Sigmoid colon (tissue), 7 donors: Measurements from ENCODE around the gene GAST. TPM values are rescaled to one million over a fixed set of nuclear protein-coding genes. Genes with fewer than 3 reads are reported as not detected.
"Not testable (repeated sequence)": the region's sequence is repeated elsewhere in the genome, so short reads cannot be mapped to it uniquely, and the experiment has no call there.

Experiments
- DNase-seq: peaks from one replicate; pipeline ENCODE4 v3.0.0-alpha.2; 2019
- H3K27ac ChIP-seq, 4 donors: fragments of 200-600 bp; sonication (generic); one replicate each; pipeline ENCODE4 v1.5.1; 2016 to 2019; ENCODE audit warnings: mild to moderate bottlenecking in 1 of 4
- H3K27me3 ChIP-seq, 3 donors: fragments of 200-600 bp; sonication (generic); one replicate each; pipeline ENCODE4 v1.5.1; 2019; ENCODE audit warnings: mild to moderate bottlenecking in 1 of 3
- H3K36me3 ChIP-seq, 4 donors: fragments of 200-600 bp; sonication (generic); one replicate each; pipeline ENCODE4 v1.5.1; 2016 to 2019
- H3K4me1 ChIP-seq, 4 donors: fragments of 200-600 bp; sonication (generic); one replicate each; pipeline ENCODE4 v1.5.1; 2017 to 2019
- H3K4me3 ChIP-seq, 4 donors: fragments of 200-600 bp; sonication (generic); one replicate each; pipeline ENCODE4 v1.5.1; 2017 to 2019; ENCODE audit warnings: mild to moderate bottlenecking in 2 of 4, moderate library complexity in 1 of 4
- H3K9me3 ChIP-seq, 4 donors: fragments of 200-600 bp in 3 of 4; sonication (generic) in 3 of 4; one replicate each; pipeline versions ENCODE4 v1.5.1 to v1.6.1; 2013 to 2019
- CTCF ChIP-seq, 4 experiments: fragments of 450-650 bp in 3 of 4; fragments of 200-600 bp in 1 of 4; IDR thresholded peaks; one replicate each; pipeline ENCODE4 v1.5.1; 2016 to 2019; ENCODE audit warnings: antibody characterized with exemption in 4 of 4, mild to moderate bottlenecking in 3 of 4, moderate library complexity in 2 of 4
- EP300 ChIP-seq, 4 donors: sonication (generic); formaldehyde crosslinking; IDR thresholded peaks; one replicate each; pipeline ENCODE4 v1.6.1; 2017; ENCODE audit warnings: antibody characterized with exemption in 4 of 4
- POLR2A ChIP-seq, 2 donors: fragments of 450-650 bp; IDR thresholded peaks; one replicate each; pipeline ENCODE4 v1.6.1; 2016; ENCODE audit warnings: antibody characterized with exemption in 2 of 2, mild to moderate bottlenecking in 2 of 2, moderate library complexity in 2 of 2
- POLR2AphosphoS5 ChIP-seq, 4 donors: sonication (generic); formaldehyde crosslinking; IDR thresholded peaks; one replicate each; pipeline ENCODE4 v1.6.1; 2017; ENCODE audit warnings: antibody characterized with exemption in 4 of 4
- WGBS, 2 donors: extraction: QIAGEN DNeasy Blood & Tissue Kit; methylation state at CpG; one replicate each; pipeline ENCODE4 v1.1.7; 2013; 5-methylcytosine and 5-hydroxymethylcytosine counted together
- intact Hi-C: fragments of 100-400 bp; cut with DNase I; formaldehyde crosslinking; loops from one replicate; pipeline ENCODE4 v1.15.1; 2023
- polyA plus RNA-seq, 3 donors: library from polyadenylated mRNA; stranded (reverse); fragments of 200-250 nt; gene quantifications; one replicate each; pipeline ENCODE4 v1.2.3, GENCODE V29; 2013
- total RNA-seq, 4 donors: library from RNA; depleted of rRNA; stranded (reverse); fragments of >200 nt; gene quantifications; one replicate each; pipeline ENCODE4 v1.1.0, GENCODE V29; 2016
- donor health status: healthy with polysubstance abuse.
- donor health status: Bipolar disorder and iron deficiency.
- donor health status: healthy.

GAST gene
- total and polyA plus RNA-seq, 7 donors = not detected

GRCh38 chr17:41683441-41684007, 28.6 kb upstream of the GAST start:
- H3K27me3 ChIP-seq = no peaks in the 10 kb centered on the region
- no peak overlapping the region for H3K4me3 ChIP-seq
- intact Hi-C loops = no loop called here
- 72 to 77% methylated on average over 8 of the region's 8 CpGs for WGBS, 2 donors
- no peak overlapping the region for H3K27ac ChIP-seq
- no peaks in the 10 kb centered on the region for H3K36me3 ChIP-seq
- TF ChIP-seq EP300 (IDR thresholded peaks at IDR 0.05) = no peak
- no peak for TF ChIP-seq CTCF (IDR thresholded peaks at IDR 0.05)
- TF ChIP-seq POLR2A (IDR thresholded peaks at IDR 0.05) = no peak
- TF ChIP-seq POLR2AphosphoS5 (IDR thresholded peaks at IDR 0.05) = no peak
- DNase-seq = peak; percentile 60
- peaks cover 0 to 7% (median 0%) of the 10 kb centered on the region in 4 donors for H3K4me1 ChIP-seq
- no peaks in the 10 kb centered on the region for H3K9me3 ChIP-seq

DNA sequence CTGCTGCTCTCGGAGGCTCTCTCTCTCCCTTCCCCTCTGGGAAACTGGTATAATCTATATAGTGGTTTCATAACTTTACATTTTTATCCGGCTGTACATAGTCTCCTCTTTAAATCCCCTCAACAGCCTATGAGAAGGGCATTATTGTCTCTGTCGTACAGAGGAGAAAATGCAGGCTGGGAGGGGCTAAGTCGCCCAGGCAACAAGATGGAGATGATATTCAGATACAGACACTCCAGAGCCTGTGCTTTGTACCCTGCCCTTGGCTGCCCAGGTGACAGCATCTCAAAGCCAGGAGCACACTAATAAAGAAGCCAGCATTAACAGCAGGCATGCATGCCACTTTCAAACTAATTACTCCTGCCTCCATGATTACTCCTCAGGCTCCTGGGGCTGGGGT, 28.1 kb upstream of the GAST start:
- H3K36me3 ChIP-seq = no peaks in the 10 kb centered on the region
- TF ChIP-seq POLR2A (IDR thresholded peaks at IDR 0.05) = no peak
- no peak for TF ChIP-seq POLR2AphosphoS5 (IDR thresholded peaks at IDR 0.05)
- no peak for TF ChIP-seq EP300 (IDR thresholded peaks at IDR 0.05)
- no peak for TF ChIP-seq CTCF (IDR thresholded peaks at IDR 0.05)
- no peak overlapping the region for H3K27ac ChIP-seq
- intact Hi-C loops = no loop called here
- no peak overlapping the region for H3K4me3 ChIP-seq
- H3K9me3 ChIP-seq = no peaks in the 10 kb centered on the region
- no peak for DNase-seq
- 70 to 73% methylated on average over 4 of the region's 4 CpGs for WGBS, 2 donors
- peaks cover 0 to 7% (median 0%) of the 10 kb centered on the region in 4 donors for H3K4me1 ChIP-seq
- no peaks in the 10 kb centered on the region for H3K27me3 ChIP-seq

DNA sequence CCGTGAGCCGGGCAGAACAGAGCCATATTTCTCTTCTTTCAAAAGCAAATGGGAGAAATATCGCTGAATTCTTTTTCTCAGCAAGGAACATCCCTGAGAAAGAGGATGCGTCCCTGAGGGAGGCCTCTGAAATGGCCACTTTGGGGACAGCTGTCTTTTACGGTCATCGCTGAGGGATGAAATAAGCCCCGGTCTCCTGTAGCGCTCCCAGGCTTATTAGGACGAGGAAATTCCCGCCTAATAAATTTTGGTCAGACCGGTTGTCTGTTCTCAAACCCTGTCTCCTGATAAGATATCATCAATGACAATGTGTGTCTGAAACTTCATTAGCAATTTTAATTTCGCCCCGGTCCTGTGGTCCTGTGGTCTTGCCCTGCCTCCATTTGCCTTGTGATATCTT, 26.4 kb upstream of the GAST start:
- H3K4me3 ChIP-seq, intact Hi-C loops, DNase-seq, H3K27me3 ChIP-seq, H3K27ac ChIP-seq, H3K9me3 ChIP-seq: not testable (repeated sequence)
- Histone ChIP-seq H3K36me3 (peaks cover 11 to 14% (median 14%) of the 10 kb centered on the region in 4 donors), H3K4me1 (peaks cover 0 to 17% (median 11%) of the 10 kb centered on the region in 4 donors)
- 96% methylated on average over 13 of the region's 13 CpGs for WGBS, 2 donors

DNA sequence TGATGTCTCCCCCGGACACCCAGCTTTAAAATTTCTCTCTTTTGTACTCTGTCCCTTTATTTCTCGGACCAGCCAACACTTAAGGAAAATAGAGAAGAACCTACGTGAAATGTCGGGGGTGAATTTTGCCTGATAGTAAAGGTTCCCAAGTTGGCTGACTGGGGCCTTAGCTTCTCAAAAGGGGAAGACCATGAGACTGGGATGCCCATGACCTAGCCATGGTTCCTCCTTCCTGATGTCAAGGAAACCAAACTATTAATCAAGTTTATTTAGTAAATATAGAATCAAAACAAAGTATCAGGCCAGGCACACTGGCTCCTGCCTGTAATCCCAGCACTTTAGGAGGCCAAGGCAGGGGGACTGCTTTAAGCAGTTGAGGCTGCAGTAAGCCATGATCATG, 25.9 kb upstream of the GAST start:
- 92 to 93% methylated on average over 4 of the region's 4 CpGs for WGBS, 2 donors
- TF ChIP-seq CTCF (IDR thresholded peaks at IDR 0.05) = no peak
- H3K36me3 ChIP-seq = peaks cover 16 to 19% (median 19%) of the 10 kb centered on the region in 4 donors
- no peak for DNase-seq
- peaks cover 0 to 22% (median 17%) of the 10 kb centered on the region in 4 donors for H3K4me1 ChIP-seq
- H3K27me3 ChIP-seq = no peaks in the 10 kb centered on the region
- H3K27ac ChIP-seq = no peak overlapping the region
- no peak overlapping the region for H3K4me3 ChIP-seq
- intact Hi-C loops = no loop called here
- no peaks in the 10 kb centered on the region for H3K9me3 ChIP-seq

DNA sequence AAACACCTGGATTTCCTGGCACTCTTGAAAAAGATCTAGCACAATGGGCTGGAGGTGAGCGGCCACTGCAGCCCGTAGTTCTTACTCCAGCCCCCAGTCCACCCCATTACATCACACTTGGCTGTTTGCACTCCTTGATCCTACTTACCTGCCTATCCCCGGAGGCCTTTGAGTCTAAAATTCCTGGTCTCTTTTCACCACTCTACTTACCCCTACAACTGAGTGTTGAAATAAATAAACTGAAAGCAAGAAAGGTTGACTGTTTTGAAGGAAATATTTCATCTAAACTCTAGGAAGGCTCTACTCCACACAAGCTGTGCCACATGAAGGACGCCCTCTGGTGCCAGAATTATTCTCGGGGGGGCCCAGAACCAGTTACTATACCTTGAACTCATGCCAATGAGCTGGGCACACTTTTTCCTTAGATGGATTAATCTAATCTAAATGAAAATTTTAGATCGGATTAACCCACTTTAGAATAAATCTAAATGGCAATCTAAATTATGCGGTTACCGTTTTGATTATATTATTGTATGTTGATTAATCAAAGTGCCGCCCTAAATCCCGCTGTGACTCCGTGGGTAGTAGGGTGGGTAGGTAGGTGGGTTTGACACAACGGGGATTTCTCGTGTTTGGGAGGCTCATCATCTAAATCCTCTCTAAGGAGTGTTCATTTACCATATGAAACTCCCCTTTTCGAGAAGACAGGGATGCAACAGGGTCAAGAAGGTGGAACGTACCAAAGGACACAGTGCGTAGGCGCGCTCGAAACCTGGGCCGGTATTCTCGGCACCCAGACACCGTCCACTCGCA, 24.1 kb upstream of the GAST start:
- Histone ChIP-seq H3K27me3 (no peaks in the 10 kb centered on the region), H3K4me1 (peaks cover 0 to 31% (median 26%) of the 10 kb centered on the region in 4 donors), H3K27ac (peak overlapping the region; percentile 99 to 100 (median 99)), H3K36me3 (peaks cover 33 to 37% (median 35%) of the 10 kb centered on the region in 4 donors), H3K9me3 (no peaks in the 10 kb centered on the region), H3K4me3 (peak overlapping the region; percentile 83 to 99 (median 87))
- peak in 1 of 4 donors; percentile 91 for TF ChIP-seq POLR2AphosphoS5 (IDR thresholded peaks at IDR 0.05)
- no peak for TF ChIP-seq CTCF (IDR thresholded peaks at IDR 0.05)
- DNase-seq = peak; percentile 81
- 4 to 7% methylated on average over 23 of the region's 23 CpGs for WGBS, 2 donors
- intact Hi-C loops = loop anchor here (2.0 kb wide), 1 partner anchor 21 kb away; no protein-coding TSS in a partner anchor
